Retinal pigment epithelial cell (primary cell): ENCODE data around the gene ZDHHC3.

ENCODE experiments used
- DNase-seq: peaks from one replicate; pipeline ENCODE4 v3.0.0-alpha.2; 2010; ENCODE audit warnings: low read depth
- H3K4me3 ChIP-seq: 2 replicates; pipeline ENCODE4 v1.5.1; 2011; ENCODE audit warnings: mild to moderate bottlenecking, low read length, control low read depth, moderate library complexity
- CTCF ChIP-seq: conservative IDR thresholded peaks from 2 replicates; pipeline ENCODE4 v1.5.1; 2011; ENCODE audit warnings: low read depth, low read length, control low read depth, inconsistent platforms

The ZDHHC3 gene

DNA sequence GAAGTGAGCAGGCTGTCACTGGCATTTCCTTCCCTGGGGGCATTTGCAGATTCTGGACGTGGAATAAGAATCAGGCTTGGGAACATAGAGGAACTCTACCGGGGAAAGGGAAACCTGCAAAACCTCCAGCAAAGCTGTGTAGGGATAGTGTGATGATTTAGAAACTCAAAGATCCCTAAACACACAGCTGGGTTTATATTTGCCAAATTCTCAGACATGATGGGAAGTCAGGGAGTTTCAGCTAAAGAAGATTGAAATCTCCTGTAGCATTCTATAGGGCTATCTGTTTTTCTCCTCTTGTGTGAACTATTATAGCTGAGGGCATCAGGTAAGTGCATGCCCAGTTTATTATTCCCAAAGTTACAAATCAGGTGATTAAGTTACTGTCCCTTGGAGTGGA is 40.9 kb upstream of the ZDHHC3 start:
- no peak for DNase-seq
- TF ChIP-seq CTCF = no peak
- no peak overlapping the region for H3K4me3 ChIP-seq

- no peak overlapping the region for H3K4me3 ChIP-seq
- no peak for TF ChIP-seq CTCF
- no peak for DNase-seq
These were observed 36.6 kb upstream of the ZDHHC3 start for GRCh38 chr3:45012577-45012976.

- no peak for DNase-seq
These were observed 36.0 kb upstream of the ZDHHC3 start for GRCh38 chr3:45011756-45012508.

DNA sequence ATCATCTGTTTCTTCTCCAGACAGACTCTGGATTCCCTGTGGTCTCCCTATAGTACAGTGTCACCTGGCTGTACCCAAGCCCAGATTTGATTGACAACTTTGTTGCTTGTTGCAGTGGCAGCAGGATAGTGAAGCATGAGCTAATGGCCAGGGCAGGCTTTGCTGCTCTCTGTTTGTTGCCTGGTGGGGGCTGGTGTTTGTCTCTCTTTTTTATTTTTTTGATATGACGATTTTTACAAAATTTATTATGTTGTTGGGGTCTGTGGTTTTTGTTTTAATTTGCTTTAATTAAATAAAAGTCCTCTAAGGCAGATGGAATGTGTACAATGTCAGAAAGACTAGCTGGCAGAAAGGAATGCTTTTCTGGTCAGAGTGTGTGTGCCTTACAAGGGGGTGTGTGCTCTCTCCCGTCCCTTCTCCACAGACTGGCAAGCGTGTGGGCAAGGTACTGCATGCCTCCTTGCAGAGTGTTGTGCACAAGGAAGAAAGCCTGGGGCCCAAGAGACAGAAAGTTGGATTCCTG is 34.9 kb upstream of the ZDHHC3 start:
- TF ChIP-seq CTCF = no peak
- no peak overlapping the region for H3K4me3 ChIP-seq
- DNase-seq = no peak

More at GRCh38 chr3:45011756-45012508, 36.0 kb upstream of the ZDHHC3 start:
- no peak for TF ChIP-seq CTCF
- no peak overlapping the region for H3K4me3 ChIP-seq

DNA sequence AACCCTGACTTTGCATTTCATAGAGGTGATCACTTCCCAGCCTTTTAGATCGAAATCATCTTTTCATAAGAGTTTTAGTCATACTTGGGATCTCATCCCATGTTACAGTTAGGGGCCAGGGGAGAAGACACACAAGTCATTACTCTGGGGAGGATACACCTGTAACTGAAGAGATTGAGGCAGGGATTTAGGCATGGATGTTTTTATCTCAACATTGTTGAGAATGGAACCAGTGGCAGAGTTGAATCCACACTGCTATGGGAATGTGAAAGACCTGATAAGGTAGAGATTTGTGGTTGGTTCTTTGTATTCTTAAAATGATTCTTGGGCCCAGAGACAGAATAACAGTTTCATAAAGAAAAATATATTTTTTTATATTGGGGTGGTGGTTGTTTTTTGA is 33.9 kb upstream of the ZDHHC3 start:
- no peak for DNase-seq
- H3K4me3 ChIP-seq = no peak overlapping the region
- TF ChIP-seq CTCF = no peak

GRCh38 chr3:45008117-45008516 is 32.1 kb upstream of the ZDHHC3 start:
- DNase-seq = no peak
- TF ChIP-seq CTCF = no peak
- no peak overlapping the region for H3K4me3 ChIP-seq

- no peak for TF ChIP-seq CTCF
- no peak for DNase-seq
- no peak overlapping the region for H3K4me3 ChIP-seq
These were observed 31.1 kb upstream of the ZDHHC3 start for GRCh38 chr3:45007091-45007490.
